GM23338 (cell line): ENCODE data around the gene REG3G.
"Not testable (repeated sequence)": the region's sequence is repeated elsewhere in the genome, so short reads cannot be mapped to it uniquely, and the experiment has no call there.

Experiments used
- CREB1 ChIP-seq: fragments of 250-450 bp; sonication (Bioruptor Pico); IDR thresholded peaks from 2 replicates; pipeline ENCODE4 v1.5.0; 2020; ENCODE audit warnings: low read depth, mild to moderate bottlenecking, moderate library complexity
- EZH2 ChIP-seq: fragments of 200-600 bp; sonication (generic); IDR thresholded peaks from one replicate; pipeline ENCODE4 v1.8.0; 2017; ENCODE audit warnings: antibody characterized with exemption, mild to moderate bottlenecking, low read depth; ENCODE audit not compliant: unreplicated experiment
- JUNB ChIP-seq: IDR thresholded peaks from one replicate; pipeline ENCODE4 v1.6.1; 2016; ENCODE audit warnings: antibody characterized with exemption; ENCODE audit not compliant: unreplicated experiment
- POLR2AphosphoS5 ChIP-seq: IDR thresholded peaks from 2 replicates; pipeline ENCODE4 v1.6.1; 2016; ENCODE audit warnings: antibody characterized with exemption, low read depth
- ZNF331 ChIP-seq: fragments of 250-450 bp; sonication (Bioruptor Pico); IDR thresholded peaks from 2 replicates; pipeline ENCODE4 v1.5.0; 2020; ENCODE audit warnings: low read depth, mild to moderate bottlenecking, moderate library complexity
- TF ChIP-seq, protein P1 (sequence below), 2 experiments: fragments of 200-600 bp in 1 of 2; sonication (generic) in 1 of 2; conservative IDR thresholded peaks; 2 replicates each; pipeline versions ENCODE4 v1.5.1 to v1.6.1; 2016 to 2017; ENCODE audit warnings: antibody characterized with exemption in 2 of 2, low read depth in 2 of 2, mild to moderate bottlenecking in 2 of 2, moderate library complexity in 1 of 2

DNA sequence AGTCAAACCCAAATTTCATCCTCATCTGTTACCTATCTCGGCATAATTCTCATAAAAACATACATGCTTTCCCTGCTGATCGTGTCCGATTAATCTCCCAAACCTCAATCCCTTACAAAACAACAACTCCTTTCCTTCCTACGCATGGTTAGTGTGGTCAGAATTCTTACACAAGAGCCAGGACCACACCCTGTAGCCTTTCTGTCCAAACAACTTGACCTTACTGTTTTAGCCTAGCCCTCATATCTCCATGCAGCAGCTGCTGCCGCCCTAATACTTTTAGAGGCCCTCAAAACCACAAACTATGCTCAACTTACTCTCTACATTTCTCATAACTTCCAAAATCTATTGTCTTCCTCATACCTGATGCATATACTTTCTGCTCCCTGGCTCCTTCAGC lies 29.3 kb downstream of the REG3G start:
- TF ChIP-seq, protein P1, sequence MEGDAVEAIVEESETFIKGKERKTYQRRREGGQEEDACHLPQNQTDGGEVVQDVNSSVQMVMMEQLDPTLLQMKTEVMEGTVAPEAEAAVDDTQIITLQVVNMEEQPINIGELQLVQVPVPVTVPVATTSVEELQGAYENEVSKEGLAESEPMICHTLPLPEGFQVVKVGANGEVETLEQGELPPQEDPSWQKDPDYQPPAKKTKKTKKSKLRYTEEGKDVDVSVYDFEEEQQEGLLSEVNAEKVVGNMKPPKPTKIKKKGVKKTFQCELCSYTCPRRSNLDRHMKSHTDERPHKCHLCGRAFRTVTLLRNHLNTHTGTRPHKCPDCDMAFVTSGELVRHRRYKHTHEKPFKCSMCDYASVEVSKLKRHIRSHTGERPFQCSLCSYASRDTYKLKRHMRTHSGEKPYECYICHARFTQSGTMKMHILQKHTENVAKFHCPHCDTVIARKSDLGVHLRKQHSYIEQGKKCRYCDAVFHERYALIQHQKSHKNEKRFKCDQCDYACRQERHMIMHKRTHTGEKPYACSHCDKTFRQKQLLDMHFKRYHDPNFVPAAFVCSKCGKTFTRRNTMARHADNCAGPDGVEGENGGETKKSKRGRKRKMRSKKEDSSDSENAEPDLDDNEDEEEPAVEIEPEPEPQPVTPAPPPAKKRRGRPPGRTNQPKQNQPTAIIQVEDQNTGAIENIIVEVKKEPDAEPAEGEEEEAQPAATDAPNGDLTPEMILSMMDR (conservative IDR thresholded peaks at IDR 0.05; ENCODE audit: low read depth in 2 of 2): not testable (repeated sequence)
- TF ChIP-seq CREB1 (CRISPR knock-in tag); EZH2; POLR2AphosphoS5; ZNF331 (CRISPR knock-in tag); JUNB: not testable (repeated sequence)
